ENCODE results near the gene CCR4.

Gene CCR4

DNA sequence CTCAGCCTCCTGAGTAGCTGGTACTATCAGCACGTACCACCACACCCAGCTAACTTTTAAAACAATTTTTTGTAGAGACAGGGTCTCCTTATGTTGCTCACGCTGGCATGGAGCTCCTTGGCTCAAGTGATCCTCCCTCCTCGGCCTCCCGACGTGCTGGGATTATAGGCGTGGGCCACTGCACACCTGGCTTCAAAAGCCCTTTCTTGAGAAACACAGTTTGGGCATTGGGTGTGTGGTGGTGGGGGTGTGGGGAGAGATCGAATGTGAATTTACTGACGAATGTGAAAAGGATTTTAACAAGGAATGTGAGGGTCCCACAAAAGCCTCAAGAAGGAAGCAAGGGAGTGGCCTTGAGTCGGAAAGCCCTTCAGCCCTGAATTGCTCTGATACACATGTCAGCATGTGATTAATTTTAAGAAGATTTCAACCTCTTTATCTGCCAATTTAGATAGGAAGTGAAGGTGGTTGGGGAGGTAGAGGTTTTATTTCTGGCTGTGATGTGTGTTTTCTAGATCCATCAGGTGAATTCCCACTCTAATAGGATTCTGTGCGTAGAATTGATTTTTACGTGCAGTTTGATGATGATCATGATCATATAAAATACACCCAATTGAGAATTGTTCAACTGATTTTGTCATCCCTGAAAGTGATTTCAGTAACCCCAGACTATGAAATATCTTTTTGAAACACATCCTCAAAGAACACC lies 1.1 kb downstream of the CCR4 start:
- no peak for DNase-seq (ENCODE audit: low read depth)
- H3K4me3 ChIP-seq (ENCODE audit: control insufficient read depth, low read depth, low read length): no peak overlapping the region
- TF ChIP-seq, protein P1, sequence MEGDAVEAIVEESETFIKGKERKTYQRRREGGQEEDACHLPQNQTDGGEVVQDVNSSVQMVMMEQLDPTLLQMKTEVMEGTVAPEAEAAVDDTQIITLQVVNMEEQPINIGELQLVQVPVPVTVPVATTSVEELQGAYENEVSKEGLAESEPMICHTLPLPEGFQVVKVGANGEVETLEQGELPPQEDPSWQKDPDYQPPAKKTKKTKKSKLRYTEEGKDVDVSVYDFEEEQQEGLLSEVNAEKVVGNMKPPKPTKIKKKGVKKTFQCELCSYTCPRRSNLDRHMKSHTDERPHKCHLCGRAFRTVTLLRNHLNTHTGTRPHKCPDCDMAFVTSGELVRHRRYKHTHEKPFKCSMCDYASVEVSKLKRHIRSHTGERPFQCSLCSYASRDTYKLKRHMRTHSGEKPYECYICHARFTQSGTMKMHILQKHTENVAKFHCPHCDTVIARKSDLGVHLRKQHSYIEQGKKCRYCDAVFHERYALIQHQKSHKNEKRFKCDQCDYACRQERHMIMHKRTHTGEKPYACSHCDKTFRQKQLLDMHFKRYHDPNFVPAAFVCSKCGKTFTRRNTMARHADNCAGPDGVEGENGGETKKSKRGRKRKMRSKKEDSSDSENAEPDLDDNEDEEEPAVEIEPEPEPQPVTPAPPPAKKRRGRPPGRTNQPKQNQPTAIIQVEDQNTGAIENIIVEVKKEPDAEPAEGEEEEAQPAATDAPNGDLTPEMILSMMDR (conservative IDR thresholded peaks at IDR 0.05; ENCODE audit: control insufficient read depth, insufficient read depth, low read depth, low read length): no peak

GRCh38 chr3:32954506-32954905 lies 3.1 kb downstream of the CCR4 start:
- DNase-seq (ENCODE audit: low read depth): no peak
- TF ChIP-seq, protein P1 (conservative IDR thresholded peaks at IDR 0.05; ENCODE audit: control insufficient read depth, insufficient read depth, low read depth, low read length): no peak
- no peak overlapping the region for H3K4me3 ChIP-seq (ENCODE audit: control insufficient read depth, low read depth, low read length)

DNA sequence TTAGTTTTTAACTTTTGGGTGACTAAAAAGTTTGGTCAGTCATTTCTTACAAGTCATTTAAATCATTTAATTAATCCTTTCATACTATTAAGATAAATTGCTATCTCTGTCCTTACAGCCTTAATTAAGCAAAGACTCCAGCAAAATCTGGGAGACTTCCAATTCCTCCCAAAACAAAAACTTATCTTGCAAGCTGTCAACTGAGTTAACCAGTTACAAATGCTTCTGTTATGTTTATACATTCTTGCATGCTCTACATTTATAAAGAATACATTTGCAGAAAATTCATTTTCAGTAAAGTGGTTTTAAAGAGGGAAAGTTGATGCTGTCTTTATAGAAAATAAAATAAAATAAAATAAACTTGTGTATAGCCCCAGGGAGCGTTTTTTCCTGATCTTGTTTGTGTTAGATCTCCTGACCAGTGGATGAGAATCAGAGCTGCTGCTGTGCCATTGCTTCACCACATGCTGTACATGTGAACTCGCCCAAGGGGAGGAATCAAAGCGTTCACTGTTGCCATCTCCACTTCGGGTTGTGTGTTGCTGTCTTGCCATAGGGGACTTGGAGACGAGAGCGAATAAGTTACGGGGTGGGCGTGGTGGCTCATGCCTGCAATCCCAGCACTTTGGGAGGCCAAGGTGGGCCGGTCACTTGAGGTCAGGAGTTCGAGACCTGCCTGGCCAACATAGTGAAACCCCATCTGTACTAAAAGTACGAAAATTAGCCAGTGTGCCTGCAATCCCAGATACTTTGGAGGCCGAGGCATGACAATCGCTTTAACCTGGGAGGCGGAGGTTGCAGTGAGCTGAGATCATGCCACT lies 5.5 kb downstream of the CCR4 start:
- TF ChIP-seq, protein P1 (conservative IDR thresholded peaks at IDR 0.05; ENCODE audit: control insufficient read depth, insufficient read depth, low read depth, low read length): no peak
- no peak for DNase-seq (ENCODE audit: low read depth)

GRCh38 chr3:32958509-32958908 lies 7.1 kb downstream of the CCR4 start:
- no peak overlapping the region for H3K4me3 ChIP-seq (ENCODE audit: control insufficient read depth, low read depth, low read length)
- TF ChIP-seq, protein P1 (conservative IDR thresholded peaks at IDR 0.05; ENCODE audit: control insufficient read depth, insufficient read depth, low read depth, low read length): no peak
- DNase-seq (ENCODE audit: low read depth): peak; percentile 21

More for the DNA sequence above, 5.5 kb downstream of the CCR4 start:
- no peak overlapping the region for H3K4me3 ChIP-seq (ENCODE audit: control insufficient read depth, low read depth, low read length)

- TF ChIP-seq, protein P1 (conservative IDR thresholded peaks at IDR 0.05; ENCODE audit: control insufficient read depth, insufficient read depth, low read depth, low read length): no peak
- DNase-seq (ENCODE audit: low read depth): no peak
- no peak overlapping the region for H3K4me3 ChIP-seq (ENCODE audit: control insufficient read depth, low read depth, low read length)
Observed at GRCh38 chr3:32959371-32959770, 7.9 kb downstream of the CCR4 start.

DNA sequence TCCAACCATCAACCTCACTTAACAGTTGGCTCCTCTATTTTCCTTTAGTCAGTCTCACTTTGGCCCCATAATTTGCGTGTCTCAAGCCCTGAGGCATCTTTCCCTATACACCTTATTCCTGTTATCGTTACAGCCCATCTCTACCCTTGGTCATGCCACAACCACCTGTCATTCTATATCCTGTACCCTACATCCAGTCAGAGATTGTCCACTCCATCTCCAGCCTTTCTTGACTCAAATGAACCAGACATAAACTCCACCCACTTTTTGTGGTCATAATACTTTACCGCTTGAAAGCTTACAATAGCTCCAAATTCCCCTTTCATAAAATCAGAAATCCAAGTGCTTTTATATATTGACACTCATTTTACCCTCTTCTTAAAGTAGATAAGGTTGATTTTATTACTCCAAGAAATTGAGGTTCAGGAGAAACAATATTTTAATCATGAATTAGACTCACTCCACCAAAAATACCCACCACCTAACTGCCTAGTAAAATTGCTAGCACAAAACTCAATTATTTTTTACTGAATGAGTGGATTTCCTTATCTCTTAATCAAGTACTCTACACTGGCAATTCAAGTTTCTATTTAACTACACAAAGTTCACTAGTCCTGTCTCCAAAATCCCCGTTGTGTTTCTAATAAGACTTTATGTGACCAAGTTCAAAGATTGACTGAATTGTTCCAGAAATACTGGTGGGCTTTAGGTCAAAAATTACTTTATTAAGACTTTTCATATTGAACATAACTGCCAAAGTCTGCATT lies 9.1 kb downstream of the CCR4 start:
- H3K4me3 ChIP-seq (ENCODE audit: control insufficient read depth, low read depth, low read length): no peak overlapping the region
- DNase-seq (ENCODE audit: low read depth): no peak
- TF ChIP-seq, protein P1 (conservative IDR thresholded peaks at IDR 0.05; ENCODE audit: control insufficient read depth, insufficient read depth, low read depth, low read length): no peak

Data from fibroblast of mammary gland (primary cell).